PC-9 (cell line): ENCODE measurements around the gene SLC38A8.

Experiments used
- EZH2 ChIP-seq: fragments of 200-600 bp; sonication (generic); IDR thresholded peaks from 2 replicates; pipeline ENCODE4 v1.8.0; 2017; ENCODE audit warnings: antibody characterized with exemption, low read depth
- TF ChIP-seq, protein P1 (sequence below): fragments of 200-600 bp; sonication (generic); conservative IDR thresholded peaks from 2 replicates; pipeline ENCODE4 v1.6.1; 2017; ENCODE audit warnings: mixed run types, antibody characterized with exemption, mild to moderate bottlenecking, moderate library complexity

DNA sequence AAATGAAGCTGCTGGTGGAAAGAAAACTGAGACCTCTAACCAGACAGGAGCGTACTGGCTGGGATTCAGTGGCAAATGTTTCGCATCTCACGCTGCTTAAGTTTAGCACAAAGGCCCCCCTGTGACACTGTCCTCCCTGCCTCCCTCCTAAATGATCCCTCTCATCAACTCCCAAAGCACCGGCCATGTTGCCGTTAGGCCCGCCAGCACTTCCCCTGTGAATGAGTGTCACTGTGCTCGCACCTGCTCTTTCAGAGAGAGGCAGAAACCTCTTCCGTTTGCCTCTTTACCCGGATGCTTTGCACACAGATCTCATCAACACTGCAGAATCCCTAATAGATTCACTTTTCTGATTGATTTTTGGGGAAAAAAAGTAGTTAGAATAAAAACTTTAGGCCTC, 47.6 kb upstream of the SLC38A8 start:
- TF ChIP-seq, protein P1, sequence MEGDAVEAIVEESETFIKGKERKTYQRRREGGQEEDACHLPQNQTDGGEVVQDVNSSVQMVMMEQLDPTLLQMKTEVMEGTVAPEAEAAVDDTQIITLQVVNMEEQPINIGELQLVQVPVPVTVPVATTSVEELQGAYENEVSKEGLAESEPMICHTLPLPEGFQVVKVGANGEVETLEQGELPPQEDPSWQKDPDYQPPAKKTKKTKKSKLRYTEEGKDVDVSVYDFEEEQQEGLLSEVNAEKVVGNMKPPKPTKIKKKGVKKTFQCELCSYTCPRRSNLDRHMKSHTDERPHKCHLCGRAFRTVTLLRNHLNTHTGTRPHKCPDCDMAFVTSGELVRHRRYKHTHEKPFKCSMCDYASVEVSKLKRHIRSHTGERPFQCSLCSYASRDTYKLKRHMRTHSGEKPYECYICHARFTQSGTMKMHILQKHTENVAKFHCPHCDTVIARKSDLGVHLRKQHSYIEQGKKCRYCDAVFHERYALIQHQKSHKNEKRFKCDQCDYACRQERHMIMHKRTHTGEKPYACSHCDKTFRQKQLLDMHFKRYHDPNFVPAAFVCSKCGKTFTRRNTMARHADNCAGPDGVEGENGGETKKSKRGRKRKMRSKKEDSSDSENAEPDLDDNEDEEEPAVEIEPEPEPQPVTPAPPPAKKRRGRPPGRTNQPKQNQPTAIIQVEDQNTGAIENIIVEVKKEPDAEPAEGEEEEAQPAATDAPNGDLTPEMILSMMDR: no peak
- no peak for TF ChIP-seq EZH2
